ENCODE measurements around the gene PHOX2A.

GRCh38 chr11:72190631-72191071 lies 53.3 kb downstream of the PHOX2A start:
- TF ChIP-seq CTCF (IDR thresholded peaks at IDR 0.05; ENCODE audit: insufficient read depth, low read length, poor library complexity, severe bottlenecking) (no peak), EZH2phosphoT487 (conservative IDR thresholded peaks at IDR 0.05; ENCODE audit: low read length) (no peak)

Data from SU-DHL-6 (cell line).